Psoas muscle (tissue), 8 donors: ENCODE data around the gene FAM83E. TPM values are rescaled to one million over a fixed set of nuclear protein-coding genes. Genes with fewer than 3 reads are reported as not detected.

Experiments
- ATAC-seq, 4 donors: fragments of 200-7000 bp; cut with Tn5 transposase; one replicate each; pipeline ENCODE4 v1.9.1; 2020; ENCODE audit warnings: moderate library complexity in 3 of 4, mild to moderate bottlenecking in 2 of 4
- DNase-seq, 2 donors: peaks; one replicate each; pipeline ENCODE4 v3.0.0-alpha.2; 2020
- H3K27ac ChIP-seq: fragments of 200-600 bp; one replicate; pipeline ENCODE4 v1.8.0; 2022
- H3K27me3 ChIP-seq, 3 donors: fragments of 200-600 bp in 1 of 3; one replicate each; pipeline versions ENCODE4 v1.6.1 to v1.8.0; 2013 to 2022; ENCODE audit warnings: low read length in 2 of 3, mild to moderate bottlenecking in 2 of 3, moderate library complexity in 1 of 3; ENCODE audit not compliant: insufficient read depth in 3 of 3
- H3K36me3 ChIP-seq, 2 donors: fragments of 200-600 bp in 1 of 2; one replicate each; pipeline versions ENCODE4 v1.6.1 to v1.8.0; 2013 to 2022; ENCODE audit warnings: low read depth in 1 of 2, mild to moderate bottlenecking in 1 of 2, moderate library complexity in 1 of 2; ENCODE audit not compliant: insufficient read depth in 1 of 2
- H3K4me1 ChIP-seq: fragments of 200-600 bp; one replicate; pipeline ENCODE4 v1.8.0; 2022
- H3K4me3 ChIP-seq: fragments of 200-600 bp; one replicate; pipeline ENCODE4 v1.8.0; 2022; ENCODE audit warnings: mild to moderate bottlenecking
- H3K9me3 ChIP-seq: fragments of 200-600 bp; one replicate; pipeline ENCODE4 v1.8.0; 2022
- CTCF ChIP-seq: fragments of 200-600 bp; IDR thresholded peaks from one replicate; pipeline ENCODE4 v1.8.0; 2022; ENCODE audit warnings: antibody characterized with exemption
- WGBS, 3 donors: extraction: QIAGEN DNeasy Blood & Tissue Kit; methylation state at CpG; one replicate each; pipeline versions ENCODE4 v1.1.6 to v1.1.7; 2013; 5-methylcytosine and 5-hydroxymethylcytosine counted together
- intact Hi-C, 2 donors: fragments of 100-400 bp; cut with DNase I; formaldehyde crosslinking; loops; one replicate each; pipeline versions ENCODE4 v1.11.0 to v1.14.2; 2022
- polyA plus RNA-seq, 3 donors: library from polyadenylated mRNA; stranded (reverse); fragments of 200-250 nt; gene quantifications; one replicate each; pipeline ENCODE4 v1.2.3, GENCODE V29; 2013
- total RNA-seq, 4 donors: library from RNA; stranded (reverse); fragmentation: NEBNext Ultra II Directional in 2 of 4; extraction: Animal tissue kit (Norgen Biotek cat#: 25700) in 2 of 4; gene quantifications; one replicate each; pipeline versions ENCODE4 v1.2.1 to v1.2.4, GENCODE V29; 2021 to 2023
- donor health status: healthy with polysubstance abuse.
- donor health status: DM: no; HTN: no; CAD: no; lungs with moderate emphysema.
- donor health status: Bipolar disorder and iron deficiency.
- donor health status: healthy.
- donor health status: DM: yes; HTN: yes; CAD: no.
- donor health status: DM: no; HTN: no; CAD: no.
- donor health status: DM: no; HTN: no; CAD: no.
- donor health status: DM: yes; HTN: yes; CAD: no.

Gene FAM83E
- total and polyA plus RNA-seq, 7 donors = 0.01 to 0.20 TPM; not detected in 5

GRCh38 chr19:48571378-48572162 is 43.3 kb downstream of the FAM83E start:
- Histone ChIP-seq H3K4me3 (no peak overlapping the region), H3K36me3 (no peaks in the 10 kb centered on the region), H3K27me3 (no peaks in the 10 kb centered on the region), H3K4me1 (peaks cover 19% of the 10 kb centered on the region), H3K27ac (no peak overlapping the region), H3K9me3 (no peaks in the 10 kb centered on the region)
- intact Hi-C loops = no loop called here
- ATAC-seq (no peak), DNase-seq (no peak)
- WGBS, 3 donors = 61 to 79% (median 71%) methylated on average over 4 to 5 of the region's 5 CpGs
- TF ChIP-seq CTCF = no peak

- ATAC-seq (peak; percentile 72 to 86 (median 77)), DNase-seq (no peak)
- WGBS, 3 donors = 14 to 18% (median 15%) methylated on average over 11 of the region's 11 CpGs
- Histone ChIP-seq H3K9me3 (no peaks in the 10 kb centered on the region), H3K27me3 (no peaks in the 10 kb centered on the region), H3K36me3 (no peaks in the 10 kb centered on the region), H3K4me3 (no peak overlapping the region), H3K27ac (peak overlapping the region; percentile 88), H3K4me1 (peaks cover 19% of the 10 kb centered on the region)
- intact Hi-C loops = loop anchor here in 1 of 2 donors (5.0 kb wide), 1 partner anchor 58 kb away; the partner anchor contains the start of gene LMTK3
- TF ChIP-seq CTCF = no peak
Measured at GRCh38 chr19:48569814-48570213, 45.1 kb downstream of the FAM83E start.

GRCh38 chr19:48568345-48568886 is 46.5 kb downstream of the FAM83E start:
- DNase-seq (peak; percentile 93 to 95), ATAC-seq (peak; percentile 91 to 94 (median 94))
- intact Hi-C loops = loop anchor here in 1 of 2 donors (5.0 kb wide), 1 partner anchor 56 kb away; the partner anchor contains the start of gene LMTK3
- whole genome bisulfite sequencing, 3 donors = 3 to 4% (median 3%) methylated on average over 19 of the region's 19 CpGs
- H3K9me3 ChIP-seq = no peaks in the 10 kb centered on the region
- peaks cover 19% of the 10 kb centered on the region for H3K4me1 ChIP-seq
- no peaks in the 10 kb centered on the region for H3K36me3 ChIP-seq
- no peak for TF ChIP-seq CTCF
- H3K27me3 ChIP-seq = no peaks in the 10 kb centered on the region
- H3K27ac ChIP-seq = peak overlapping the region; percentile 88
- no peak overlapping the region for H3K4me3 ChIP-seq

- 68 to 84% (median 69%) methylated on average over 7 of the region's 7 CpGs for whole genome bisulfite sequencing, 3 donors
- no peak for ATAC-seq
- intact Hi-C loops = loop anchor here in 1 of 2 donors (5.0 kb wide), 1 partner anchor 53 kb away; the partner anchor contains the start of gene LMTK3
Measured at GRCh38 chr19:48565090-48565489, 49.8 kb downstream of the FAM83E start.

More at GRCh38 chr19:48565090-48565489, 49.8 kb downstream of the FAM83E start:
- Histone ChIP-seq H3K27me3 (no peaks in the 10 kb centered on the region), H3K9me3 (no peaks in the 10 kb centered on the region), H3K4me3 (no peak overlapping the region), H3K27ac (no peak overlapping the region), H3K36me3 (no peaks in the 10 kb centered on the region), H3K4me1 (peaks cover 10% of the 10 kb centered on the region)
- TF ChIP-seq CTCF = no peak
- no peak for DNase-seq

Other genes starting within 250 kb of the FAM83E start
- gene KDELR1, start 223.5 kb downstream of the FAM83E start, total RNA-seq = 10 to 100 TPM; 56.5 to 71.0 (median 62.9) TPM
- gene KDELR1, start 223.5 kb downstream of the FAM83E start, polyA plus RNA-seq = 10 to 100 TPM; 37.0 to 48.7 (median 40.0) TPM
- gene GRIN2D, start 221.4 kb downstream of the FAM83E start, total RNA-seq = under 1 TPM; 0.04 to 0.21 (median 0.06) TPM
- under 1 TPM; 0.03 to 0.07 (median 0.04) TPM for gene GRIN2D, start 221.4 kb downstream of the FAM83E start, polyA plus RNA-seq
- 10 to 100 TPM; 24.6 to 46.0 (median 40.3) TPM for gene GRWD1, start 169.1 kb downstream of the FAM83E start, total RNA-seq
- gene GRWD1, start 169.1 kb downstream of the FAM83E start, polyA plus RNA-seq = 10 to 100 TPM; 24.2 to 53.7 (median 42.0) TPM
- gene KCNJ14, start 159.5 kb downstream of the FAM83E start, total RNA-seq = 1 to 10 TPM in 3 of 4 donors, under 1 TPM in 1; 0.65 to 2.6 (median 1.3) TPM
- 1 to 10 TPM in 1 of 3 donors, under 1 TPM in 2; 0.28 to 1.6 (median 0.58) TPM for gene KCNJ14, start 159.5 kb downstream of the FAM83E start, polyA plus RNA-seq
- 10 to 100 TPM; 21.8 to 45.2 (median 29.4) TPM for gene CYTH2, start 145.7 kb downstream of the FAM83E start, total RNA-seq
- 10 to 100 TPM; 36.6 to 41.0 (median 39.5) TPM for gene CYTH2, start 145.7 kb downstream of the FAM83E start, polyA plus RNA-seq
- under 1 TPM in 2 of 4 donors, not detected in 2; 0.06 to 0.14 TPM for gene LMTK3, start 103.2 kb downstream of the FAM83E start, total RNA-seq
- gene LMTK3, start 103.2 kb downstream of the FAM83E start, polyA plus RNA-seq = under 1 TPM; 0.03 to 0.06 (median 0.05) TPM
- not detected for gene SULT2B1, start 62.9 kb downstream of the FAM83E start, total RNA-seq
- gene SULT2B1, start 62.9 kb downstream of the FAM83E start, polyA plus RNA-seq = under 1 TPM in 2 of 3 donors, not detected in 1; 0.06 to 0.23 TPM
- not detected for gene SPACA4, start 8.3 kb downstream of the FAM83E start, total RNA-seq
- gene SPACA4, start 8.3 kb downstream of the FAM83E start, polyA plus RNA-seq = not detected
- 100 to 1,000 TPM; 506 to 730 (median 645) TPM for gene RPL18, start 4.1 kb upstream of the FAM83E start, total RNA-seq
- gene RPL18, start 4.1 kb upstream of the FAM83E start, polyA plus RNA-seq = 1,000 to 10,000 TPM; 1,096 to 1,745 (median 1,373) TPM
- 10 to 100 TPM in 2 of 4 donors, 1 to 10 TPM in 2; 4.1 to 12.8 (median 8.8) TPM for gene SPHK2, start 4.4 kb upstream of the FAM83E start, total RNA-seq
- gene SPHK2, start 4.4 kb upstream of the FAM83E start, polyA plus RNA-seq = 1 to 10 TPM; 3.3 to 7.4 (median 4.8) TPM
- 10 to 100 TPM in 1 of 4 donors, 1 to 10 TPM in 3; 3.6 to 14.5 (median 6.5) TPM for gene DBP, start 22.3 kb upstream of the FAM83E start, total RNA-seq
- gene DBP, start 22.3 kb upstream of the FAM83E start, polyA plus RNA-seq = 1 to 10 TPM; 2.8 to 7.0 (median 3.2) TPM
- 1 to 10 TPM; 4.1 to 8.8 (median 6.4) TPM for gene CA11, start 31.1 kb upstream of the FAM83E start, total RNA-seq
- 10 to 100 TPM in 1 of 3 donors, 1 to 10 TPM in 2; 2.3 to 10.6 (median 9.2) TPM for gene CA11, start 31.1 kb upstream of the FAM83E start, polyA plus RNA-seq
- gene NTN5, start 57.9 kb upstream of the FAM83E start, total RNA-seq = under 1 TPM in 1 of 4 donors, not detected in 3; 0.21 TPM
- under 1 TPM in 1 of 3 donors, not detected in 2; 0.04 TPM for gene NTN5, start 57.9 kb upstream of the FAM83E start, polyA plus RNA-seq
- not detected for gene FUT2, start 80.9 kb upstream of the FAM83E start, total RNA-seq
- not detected for gene FUT2, start 80.9 kb upstream of the FAM83E start, polyA plus RNA-seq
- gene MAMSTR, start 104.6 kb upstream of the FAM83E start, total RNA-seq = 10 to 100 TPM in 3 of 4 donors, 1 to 10 TPM in 1; 7.9 to 50.9 (median 32.9) TPM
- gene MAMSTR, start 104.6 kb upstream of the FAM83E start, polyA plus RNA-seq = 10 to 100 TPM in 1 of 3 donors, 1 to 10 TPM in 2; 3.1 to 10.5 (median 8.4) TPM
- 1 to 10 TPM; 6.9 to 9.7 (median 8.0) TPM for gene RASIP1, start 125.5 kb upstream of the FAM83E start, total RNA-seq
- gene RASIP1, start 125.5 kb upstream of the FAM83E start, polyA plus RNA-seq = 1 to 10 TPM; 3.9 to 7.7 (median 4.9) TPM
- gene IZUMO1, start 131.8 kb upstream of the FAM83E start, total RNA-seq = under 1 TPM in 3 of 4 donors, not detected in 1; 0.26 to 0.76 (median 0.36) TPM
- gene IZUMO1, start 131.8 kb upstream of the FAM83E start, polyA plus RNA-seq = under 1 TPM in 2 of 3 donors, not detected in 1; 0.18 to 0.66 TPM
- 1 to 10 TPM; 1.6 to 2.3 (median 2.0) TPM for gene FUT1, start 137.6 kb upstream of the FAM83E start, total RNA-seq
- gene FUT1, start 137.6 kb upstream of the FAM83E start, polyA plus RNA-seq = 1 to 10 TPM; 1.1 to 1.3 (median 1.3) TPM
- 1 to 10 TPM in 2 of 4 donors, not detected in 2; 1.7 to 6.2 TPM for gene FGF21, start 140.4 kb upstream of the FAM83E start, total RNA-seq
- under 1 TPM in 2 of 3 donors, not detected in 1; 0.06 to 0.31 TPM for gene FGF21, start 140.4 kb upstream of the FAM83E start, polyA plus RNA-seq
- gene BCAT2, start 196.0 kb upstream of the FAM83E start, total RNA-seq = 10 to 100 TPM; 24.6 to 48.5 (median 29.9) TPM
- 10 to 100 TPM; 14.4 to 22.9 (median 20.0) TPM for gene BCAT2, start 196.0 kb upstream of the FAM83E start, polyA plus RNA-seq
- gene HSD17B14, start 221.4 kb upstream of the FAM83E start, total RNA-seq = 1 to 10 TPM in 1 of 4 donors, under 1 TPM in 3; 0.61 to 1.2 (median 0.80) TPM
- under 1 TPM; 0.15 to 0.66 (median 0.29) TPM for gene HSD17B14, start 221.4 kb upstream of the FAM83E start, polyA plus RNA-seq